ENCODE measurements around the gene SET. TPM values are rescaled to one million over a fixed set of nuclear protein-coding genes. Genes with fewer than 3 reads are reported as not detected.

Gene SET
- polyA plus RNA-seq, 4 donors: 55.2 to 322 (median 135) TPM

DNA sequence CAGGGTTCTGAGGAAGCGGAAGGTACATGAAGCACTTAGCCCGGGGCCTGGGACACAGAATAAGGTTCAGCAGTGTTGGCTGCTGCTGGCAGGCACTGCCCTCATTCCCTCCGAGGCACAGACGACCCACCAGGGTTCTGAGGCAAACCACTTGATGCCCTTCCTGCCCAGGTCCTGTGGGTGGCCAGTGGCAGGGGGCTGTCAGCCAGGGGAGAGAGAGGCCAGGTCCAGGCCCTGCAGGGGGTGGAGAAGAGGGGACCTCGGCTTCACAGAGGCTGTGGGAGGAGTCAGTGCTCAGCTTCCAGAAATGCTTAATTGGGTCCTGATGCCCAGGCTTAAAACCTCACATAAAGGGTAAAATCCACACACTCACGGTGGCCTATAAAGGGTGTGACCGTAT lies 39.3 kb downstream of the SET start:
- H3K4me3 ChIP-seq (ENCODE audit: low read depth in 1 of 3, low read length in 3 of 3): no peak overlapping the region
- FAIRE-seq (no peak), DNase-seq (no peak)
- no peaks in the 10 kb centered on the region for H3K9me3 ChIP-seq (ENCODE audit: control insufficient read depth in 2 of 2, insufficient read depth in 1 of 2, low read depth in 1 of 2, low read length in 1 of 2)
- H3K27me3 ChIP-seq (ENCODE audit: control insufficient read depth in 3 of 3, insufficient read depth in 3 of 3, low read length in 3 of 3): peaks cover 0 to 2% (median 0%) of the 10 kb centered on the region in 3 donors
- H3K36me3 ChIP-seq (ENCODE audit: control insufficient read depth in 3 of 3, insufficient read depth in 2 of 3, low read depth in 1 of 3, low read length in 3 of 3): peaks cover 4 to 57% (median 6%) of the 10 kb centered on the region in 3 donors
- peaks cover 0 to 9% (median 1%) of the 10 kb centered on the region in 3 donors for H3K4me1 ChIP-seq (ENCODE audit: control insufficient read depth in 3 of 3, insufficient read depth in 2 of 3, low read depth in 1 of 3, low read length in 2 of 3)
- 73 to 76% (median 76%) methylated on average over 7 of the region's 7 CpGs for WGBS, 3 donors
- H3K27ac ChIP-seq (ENCODE audit: low read depth in 1 of 3, low read length in 2 of 3): no peak overlapping the region

DNA sequence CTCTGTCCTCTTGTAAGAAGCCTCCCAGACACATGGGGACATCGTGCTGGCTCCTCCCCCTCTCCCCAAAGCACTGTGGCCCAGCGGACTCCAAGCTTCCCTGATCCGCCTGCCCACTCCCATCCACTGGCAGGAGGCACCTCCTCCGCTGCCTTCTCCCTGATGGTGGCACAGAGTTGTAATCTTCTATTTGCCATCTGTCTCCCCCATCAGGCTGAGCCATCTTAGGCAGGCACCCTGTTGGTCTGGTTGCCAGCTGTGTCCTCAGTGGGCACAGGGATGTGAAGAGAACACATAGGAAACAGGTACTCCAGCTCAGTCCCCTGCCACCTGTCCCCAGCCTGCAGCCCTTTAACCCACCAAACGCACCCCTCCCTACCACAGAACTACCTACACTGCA lies 40.3 kb downstream of the SET start:
- H3K4me1 ChIP-seq (ENCODE audit: control insufficient read depth in 3 of 3, insufficient read depth in 2 of 3, low read depth in 1 of 3, low read length in 2 of 3): peaks cover 0 to 8% (median 0%) of the 10 kb centered on the region in 3 donors
- no peaks in the 10 kb centered on the region for H3K9me3 ChIP-seq (ENCODE audit: control insufficient read depth in 2 of 2, insufficient read depth in 1 of 2, low read depth in 1 of 2, low read length in 1 of 2)
- peaks cover 0 to 2% (median 0%) of the 10 kb centered on the region in 3 donors for H3K27me3 ChIP-seq (ENCODE audit: control insufficient read depth in 3 of 3, insufficient read depth in 3 of 3, low read length in 3 of 3)
- H3K4me3 ChIP-seq (ENCODE audit: low read depth in 1 of 3, low read length in 3 of 3): no peak overlapping the region
- WGBS, 3 donors: 83 to 85% (median 84%) methylated on average over 5 of the region's 5 CpGs
- peaks cover 4 to 59% (median 6%) of the 10 kb centered on the region in 3 donors for H3K36me3 ChIP-seq (ENCODE audit: control insufficient read depth in 3 of 3, insufficient read depth in 2 of 3, low read depth in 1 of 3, low read length in 3 of 3)
- DNase-seq (no peak), FAIRE-seq (no peak)
- H3K27ac ChIP-seq (ENCODE audit: low read depth in 1 of 3, low read length in 2 of 3): no peak overlapping the region

DNA sequence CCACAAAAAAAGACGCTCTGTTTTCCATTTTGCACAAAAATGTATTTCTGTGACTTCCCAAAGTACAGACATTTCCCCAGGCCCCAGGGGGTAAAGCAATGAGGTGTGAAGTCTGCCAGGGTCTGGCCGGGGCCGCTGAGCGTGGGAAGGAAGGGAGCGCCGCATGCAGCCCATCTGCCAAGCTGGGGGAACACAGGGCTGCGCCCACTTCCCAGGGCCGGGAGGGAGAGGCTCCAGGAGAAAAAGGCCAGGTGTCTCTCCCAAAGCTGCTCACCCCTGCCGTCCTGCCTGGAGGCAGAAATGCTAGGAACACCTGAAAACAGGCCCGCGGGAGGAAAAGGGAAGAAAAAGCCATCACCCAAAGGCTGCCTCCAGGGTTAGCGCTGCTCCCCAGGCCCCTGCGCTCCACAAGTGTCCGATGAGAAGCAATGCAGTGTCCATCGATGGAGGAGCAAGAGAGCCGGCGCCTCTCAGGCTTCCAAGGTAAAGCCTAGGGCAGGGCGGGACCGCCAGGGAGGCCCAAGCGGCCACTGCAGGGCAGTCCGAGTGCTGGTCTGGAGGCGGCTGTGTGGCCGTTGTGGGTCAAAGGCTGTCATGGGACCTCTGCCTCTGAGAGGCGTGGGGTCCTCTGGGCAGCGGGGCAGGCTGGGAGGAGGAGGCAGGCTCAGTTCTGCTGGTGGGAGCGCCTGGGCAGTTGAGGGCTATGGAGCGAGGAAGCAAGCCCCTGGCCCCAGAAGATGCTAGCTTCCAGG lies 40.9 kb downstream of the SET start:
- WGBS, 3 donors: 92 to 97% (median 92%) methylated on average over 27 of the region's 27 CpGs
- Histone ChIP-seq H3K36me3 (ENCODE audit: control insufficient read depth in 3 of 3, insufficient read depth in 2 of 3, low read depth in 1 of 3, low read length in 3 of 3) (peaks cover 4 to 62% (median 7%) of the 10 kb centered on the region in 3 donors), H3K27me3 (ENCODE audit: control insufficient read depth in 3 of 3, insufficient read depth in 3 of 3, low read length in 3 of 3) (no peaks in the 10 kb centered on the region), H3K27ac (ENCODE audit: low read depth in 1 of 3, low read length in 2 of 3) (no peak overlapping the region), H3K4me3 (ENCODE audit: low read depth in 1 of 3, low read length in 3 of 3) (no peak overlapping the region), H3K4me1 (ENCODE audit: control insufficient read depth in 3 of 3, insufficient read depth in 2 of 3, low read depth in 1 of 3, low read length in 2 of 3) (peaks cover 0 to 3% (median 0%) of the 10 kb centered on the region in 3 donors), H3K9me3 (ENCODE audit: control insufficient read depth in 2 of 2, insufficient read depth in 1 of 2, low read depth in 1 of 2, low read length in 1 of 2) (no peaks in the 10 kb centered on the region)
- FAIRE-seq (no peak), DNase-seq (no peak)

DNA sequence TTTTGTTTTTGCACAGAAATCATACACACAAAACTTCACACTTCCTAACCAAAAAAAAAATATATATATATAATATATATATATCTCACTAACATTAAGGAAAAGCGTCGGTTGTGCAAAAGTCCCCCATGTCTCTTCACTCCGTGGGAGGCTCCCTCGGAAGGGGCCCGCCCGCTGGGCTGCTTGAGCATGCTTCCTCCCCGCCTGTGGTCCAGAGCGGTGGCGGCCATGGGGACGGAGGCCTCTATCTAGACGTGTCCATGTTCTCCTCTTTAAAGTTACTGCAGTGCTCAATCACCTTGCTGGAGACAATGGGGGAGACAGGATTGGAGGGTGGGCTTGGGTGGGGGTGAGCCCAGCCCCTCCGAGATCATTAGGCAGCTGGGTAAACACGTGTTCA lies 42.1 kb downstream of the SET start:
- DNase-seq (no peak), FAIRE-seq (no peak)
- H3K27ac ChIP-seq (ENCODE audit: low read depth in 1 of 3, low read length in 2 of 3): no peak overlapping the region
- WGBS, 3 donors: 88 to 94% (median 90%) methylated on average over 13 of the region's 13 CpGs
- peaks cover 4 to 69% (median 8%) of the 10 kb centered on the region in 3 donors for H3K36me3 ChIP-seq (ENCODE audit: control insufficient read depth in 3 of 3, insufficient read depth in 2 of 3, low read depth in 1 of 3, low read length in 3 of 3)
- H3K4me1 ChIP-seq (ENCODE audit: control insufficient read depth in 3 of 3, insufficient read depth in 2 of 3, low read depth in 1 of 3, low read length in 2 of 3): peaks cover 0 to 3% (median 0%) of the 10 kb centered on the region in 3 donors
- H3K4me3 ChIP-seq (ENCODE audit: low read depth in 1 of 3, low read length in 3 of 3): no peak overlapping the region
- no peaks in the 10 kb centered on the region for H3K9me3 ChIP-seq (ENCODE audit: control insufficient read depth in 2 of 2, insufficient read depth in 1 of 2, low read depth in 1 of 2, low read length in 1 of 2)
- no peaks in the 10 kb centered on the region for H3K27me3 ChIP-seq (ENCODE audit: control insufficient read depth in 3 of 3, insufficient read depth in 3 of 3, low read length in 3 of 3)

DNA sequence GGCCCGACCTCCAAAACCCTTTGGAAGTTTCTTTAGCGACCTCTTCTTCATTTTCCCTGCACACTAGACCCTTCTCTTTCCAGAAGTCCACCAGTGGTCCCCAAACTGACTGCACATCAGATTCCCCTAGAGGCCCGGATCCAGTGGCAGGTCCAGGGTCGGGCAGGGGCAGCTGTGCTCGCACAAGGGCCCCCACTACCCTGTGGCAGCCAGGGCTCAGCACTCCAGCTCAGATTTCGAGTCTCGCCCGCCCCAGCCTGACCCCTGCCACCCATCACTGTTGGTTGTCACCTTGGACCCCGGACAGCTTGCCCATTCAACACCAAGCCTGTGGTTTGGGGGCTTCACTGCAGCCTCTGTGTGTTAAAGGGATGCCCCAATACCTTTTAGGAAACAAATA lies 42.7 kb downstream of the SET start:
- Histone ChIP-seq H3K27me3 (ENCODE audit: control insufficient read depth in 3 of 3, insufficient read depth in 3 of 3, low read length in 3 of 3) (no peaks in the 10 kb centered on the region), H3K4me3 (ENCODE audit: low read depth in 1 of 3, low read length in 3 of 3) (no peak overlapping the region), H3K36me3 (ENCODE audit: control insufficient read depth in 3 of 3, insufficient read depth in 2 of 3, low read depth in 1 of 3, low read length in 3 of 3) (peaks cover 4 to 73% (median 8%) of the 10 kb centered on the region in 3 donors), H3K9me3 (ENCODE audit: control insufficient read depth in 2 of 2, insufficient read depth in 1 of 2, low read depth in 1 of 2, low read length in 1 of 2) (no peaks in the 10 kb centered on the region), H3K4me1 (ENCODE audit: control insufficient read depth in 3 of 3, insufficient read depth in 2 of 3, low read depth in 1 of 3, low read length in 2 of 3) (peaks cover 0 to 3% (median 0%) of the 10 kb centered on the region in 3 donors), H3K27ac (ENCODE audit: low read depth in 1 of 3, low read length in 2 of 3) (no peak overlapping the region)
- no peak for DNase-seq
- WGBS, 3 donors: 82 to 89% (median 88%) methylated on average over 9 of the region's 9 CpGs
- FAIRE-seq: no peak

DNA sequence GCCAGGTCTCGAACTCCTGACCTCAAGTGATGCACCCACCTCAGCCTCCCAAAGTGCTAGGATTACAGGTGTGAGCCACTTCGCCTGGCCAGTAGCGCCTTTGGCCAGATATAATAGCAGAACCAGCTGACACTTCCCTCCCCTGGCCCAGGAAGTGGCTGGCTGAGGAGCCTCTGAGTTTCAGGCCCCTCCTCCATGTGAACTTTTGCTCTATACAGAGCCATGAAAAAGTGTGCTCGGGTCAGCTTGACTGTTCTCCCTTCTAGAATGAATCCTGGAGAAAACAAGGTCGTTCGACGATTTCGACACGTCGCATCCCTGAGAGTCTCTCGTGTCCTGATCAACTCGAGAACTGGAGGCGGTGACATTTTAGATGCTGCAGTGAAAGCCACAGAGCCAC lies 43.6 kb downstream of the SET start:
- Histone ChIP-seq H3K27me3 (ENCODE audit: control insufficient read depth in 3 of 3, insufficient read depth in 3 of 3, low read length in 3 of 3) (no peaks in the 10 kb centered on the region), H3K27ac (ENCODE audit: low read depth in 1 of 3, low read length in 2 of 3) (no peak overlapping the region), H3K36me3 (ENCODE audit: control insufficient read depth in 3 of 3, insufficient read depth in 2 of 3, low read depth in 1 of 3, low read length in 3 of 3) (peaks cover 6 to 75% (median 10%) of the 10 kb centered on the region in 3 donors), H3K9me3 (ENCODE audit: control insufficient read depth in 2 of 2, insufficient read depth in 1 of 2, low read depth in 1 of 2, low read length in 1 of 2) (no peaks in the 10 kb centered on the region), H3K4me1 (ENCODE audit: control insufficient read depth in 3 of 3, insufficient read depth in 2 of 3, low read depth in 1 of 3, low read length in 2 of 3) (peaks cover 0 to 3% (median 0%) of the 10 kb centered on the region in 3 donors), H3K4me3 (ENCODE audit: low read depth in 1 of 3, low read length in 3 of 3) (no peak overlapping the region)
- FAIRE-seq (no peak), DNase-seq (no peak)
- 88 to 95% (median 91%) methylated on average over 13 of the region's 13 CpGs for WGBS, 3 donors

DNA sequence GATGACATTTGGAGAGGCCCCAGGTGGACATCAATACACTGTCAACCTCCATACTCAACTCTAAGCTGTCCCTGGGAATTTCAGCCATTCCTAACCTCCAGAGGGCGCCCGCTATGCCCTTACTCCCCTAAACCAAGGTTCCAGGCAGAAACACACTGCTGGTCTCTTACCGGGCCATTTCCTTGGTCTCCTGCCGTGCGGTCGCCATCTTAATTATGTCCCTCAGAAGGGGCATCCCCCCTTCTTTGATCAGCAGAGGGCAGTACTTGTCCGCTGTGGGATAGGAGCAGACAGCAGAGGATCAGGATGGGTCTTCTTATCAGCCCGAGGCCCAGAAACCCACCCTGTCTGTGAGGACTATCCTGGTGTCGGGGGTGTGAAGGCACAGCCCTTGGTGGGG lies 44.2 kb downstream of the SET start:
- H3K9me3 ChIP-seq (ENCODE audit: control insufficient read depth in 2 of 2, insufficient read depth in 1 of 2, low read depth in 1 of 2, low read length in 1 of 2): no peaks in the 10 kb centered on the region
- H3K4me3 ChIP-seq (ENCODE audit: low read depth in 1 of 3, low read length in 3 of 3): peak overlapping the region in 1 of 3 donors; percentile 31
- H3K4me1 ChIP-seq (ENCODE audit: control insufficient read depth in 3 of 3, insufficient read depth in 2 of 3, low read depth in 1 of 3, low read length in 2 of 3): peaks cover 0 to 3% (median 0%) of the 10 kb centered on the region in 3 donors
- 27 to 40% (median 31%) methylated on average over 9 of the region's 9 CpGs for WGBS, 3 donors
- FAIRE-seq (no peak), DNase-seq (peak; percentile 85 to 90)
- H3K36me3 ChIP-seq (ENCODE audit: control insufficient read depth in 3 of 3, insufficient read depth in 2 of 3, low read depth in 1 of 3, low read length in 3 of 3): peaks cover 6 to 71% (median 10%) of the 10 kb centered on the region in 3 donors
- H3K27me3 ChIP-seq (ENCODE audit: control insufficient read depth in 3 of 3, insufficient read depth in 3 of 3, low read length in 3 of 3): no peaks in the 10 kb centered on the region
- H3K27ac ChIP-seq (ENCODE audit: low read depth in 1 of 3, low read length in 2 of 3): peak overlapping the region in 2 of 3 donors; percentile 14 to 64

DNA sequence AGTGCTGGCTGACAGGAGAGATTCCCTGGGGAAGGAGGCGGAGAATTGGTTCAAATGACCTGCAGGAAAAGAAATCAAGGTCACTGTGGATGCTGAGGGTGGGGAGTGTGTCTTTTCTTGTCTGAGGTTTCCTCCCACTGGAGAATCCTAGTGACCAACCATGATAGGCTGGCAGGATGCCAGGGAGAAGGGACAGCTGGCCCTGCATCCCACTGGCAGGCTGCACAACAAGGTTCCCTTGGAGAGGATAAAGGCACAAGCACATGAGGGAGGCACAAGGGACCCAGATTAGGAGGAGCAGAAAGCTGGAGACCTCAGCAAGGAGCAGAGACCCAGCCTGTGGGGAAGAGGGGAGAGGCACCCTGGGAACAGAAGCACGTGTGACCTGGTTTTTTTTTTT lies 46.4 kb downstream of the SET start:
- FAIRE-seq: no peak
- WGBS, 3 donors: 85 to 100% (median 100%) methylated on average over 1 to 2 of the region's 2 CpGs
- Histone ChIP-seq H3K27me3 (ENCODE audit: control insufficient read depth in 3 of 3, insufficient read depth in 3 of 3, low read length in 3 of 3) (no peaks in the 10 kb centered on the region), H3K4me1 (ENCODE audit: control insufficient read depth in 3 of 3, insufficient read depth in 2 of 3, low read depth in 1 of 3, low read length in 2 of 3) (peaks cover 0 to 3% (median 0%) of the 10 kb centered on the region in 3 donors), H3K4me3 (ENCODE audit: low read depth in 1 of 3, low read length in 3 of 3) (no peak overlapping the region), H3K36me3 (ENCODE audit: control insufficient read depth in 3 of 3, insufficient read depth in 2 of 3, low read depth in 1 of 3, low read length in 3 of 3) (peaks cover 2 to 70% (median 17%) of the 10 kb centered on the region in 3 donors), H3K9me3 (ENCODE audit: control insufficient read depth in 2 of 2, insufficient read depth in 1 of 2, low read depth in 1 of 2, low read length in 1 of 2) (no peaks in the 10 kb centered on the region), H3K27ac (ENCODE audit: low read depth in 1 of 3, low read length in 2 of 3) (no peak overlapping the region)
- no peak for DNase-seq
